H1 (cell line): ENCODE results near the gene HIGD1B. TPM values are rescaled to one million over a fixed set of nuclear protein-coding genes. Genes with fewer than 3 reads are reported as not detected.

Experiments used
- CTBP2 ChIP-seq: IDR thresholded peaks from 2 replicates; pipeline ENCODE4 v1.7.0; 2011; ENCODE audit warnings: borderline replicate concordance, mild to moderate bottlenecking, moderate library complexity, mixed read lengths, low read length; ENCODE audit not compliant: insufficient read depth, insufficient read length
- SRF ChIP-seq: IDR thresholded peaks from 2 replicates; pipeline ENCODE4 v1.6.1; 2011; ENCODE audit warnings: mild to moderate bottlenecking, low read depth, low read length, moderate library complexity
- polyA plus RNA-seq, 7 experiments: library from polyadenylated mRNA; depleted of rRNA in 3 of 7; stranded (reverse) in 5 of 7; unstranded in 2 of 7; fragments of >200 nt in 5 of 7; fragments of 200-250 nt in 2 of 7; gene quantifications; 1 replicate in 5 of 7; 2 replicates in 1 of 7; 4 replicates in 1 of 7; pipeline versions ENCODE4 v1.2.1 to v1.2.3, GENCODE V29; 2011 to 2013; ENCODE audit warnings: missing spikeins in 2 of 7, mixed read lengths in 2 of 7
- total RNA-seq: library from RNA; stranded (reverse); fragmentation: NEBNext Ultra II Directional; extraction: Animal tissue kit (Norgen Biotek cat#: 25700); gene quantifications from 2 replicates; pipeline ENCODE4 v1.2.1, GENCODE V29; 2021

HIGD1B gene
- total and polyA plus RNA-seq, 2 of the 8 experiments (the other 6 are each of a cell fraction or from before 2014, with no cell fraction given), result not detected

DNA sequence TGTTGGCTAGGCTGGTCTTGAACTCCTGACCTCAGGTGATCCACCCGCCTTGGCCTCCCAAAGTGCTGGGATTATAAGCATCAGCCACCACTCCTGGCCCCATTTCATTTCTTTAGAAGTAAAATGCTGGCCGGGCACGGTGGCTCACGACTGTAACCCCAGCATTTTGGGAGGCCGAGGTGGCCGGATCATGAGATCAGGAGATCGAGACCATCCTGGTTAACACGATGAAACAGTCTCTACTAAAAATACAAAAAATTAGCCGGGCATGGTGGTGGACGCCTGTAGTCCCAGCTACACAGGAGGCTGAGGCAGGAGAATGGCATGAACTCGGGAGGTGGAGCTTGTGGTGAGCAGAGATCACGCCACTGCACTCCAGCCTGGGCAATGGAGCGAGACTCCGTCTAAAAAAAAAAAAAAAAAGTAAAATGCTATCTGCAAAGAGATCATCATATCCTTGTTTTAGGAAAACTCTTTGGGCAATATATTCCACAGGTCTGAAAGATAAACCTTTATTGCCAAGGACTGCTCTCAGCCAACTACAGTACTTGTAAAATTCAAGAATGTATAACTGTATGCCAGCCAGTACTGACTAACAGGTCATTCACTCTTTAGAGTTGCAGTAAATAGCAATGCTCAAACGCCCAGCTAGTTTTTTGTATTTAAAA lies 21.4 kb upstream of the HIGD1B start (continued):
- TF ChIP-seq SRF, result no peak
- no peak for TF ChIP-seq CTBP2
- TF ChIP-seq, all 59 proteins: peak for 0
